Activated CD4-positive, alpha-beta T cell treated with anti-CD3 and anti-CD28 coated beads for 36 hours (primary cell): ENCODE results near the gene TP53RK. TPM values are rescaled to one million over a fixed set of nuclear protein-coding genes. Genes with fewer than 3 reads are reported as not detected.

Source experiments
- ATAC-seq: fragments of 200-7000 bp; cut with Tn5 transposase; one replicate; pipeline ENCODE4 v1.10.0; 2021; ENCODE audit warnings: mild to moderate bottlenecking, moderate library complexity
- CTCF ChIA-PET: fragments of 350-600 bp; sonication (Branson Sonifier 250); formaldehyde crosslinking; loops from one replicate; lab custom pipeline; 2021; ENCODE audit warnings: antibody characterized with exemption; lab: Charles Lee
- POLR2A ChIA-PET: fragments of 350-600 bp; sonication (Branson Sonifier 250); formaldehyde crosslinking; loops from one replicate; lab custom pipeline; 2021; ENCODE audit warnings: antibody characterized with exemption, inconsistent platforms; lab: Charles Lee
- DNase-seq: peaks from one replicate; pipeline ENCODE4 v3.0.0-alpha.2; 2020
- H3K27ac Mint-ChIP-seq: one replicate; pipeline ENCODE4 v1.8.0; 2021; ENCODE audit warnings: mixed read lengths
- H3K27me3 Mint-ChIP-seq: one replicate; pipeline ENCODE4 v1.8.0; 2021; ENCODE audit warnings: mixed read lengths
- H3K36me3 Mint-ChIP-seq: one replicate; pipeline ENCODE4 v1.8.0; 2021; ENCODE audit warnings: low read depth, mixed read lengths
- H3K4me1 Mint-ChIP-seq: one replicate; pipeline ENCODE4 v1.8.0; 2021; ENCODE audit warnings: mixed read lengths
- H3K4me3 Mint-ChIP-seq: one replicate; pipeline ENCODE4 v1.8.0; 2021; ENCODE audit warnings: mild to moderate bottlenecking, moderate library complexity, mixed read lengths
- H3K9me3 Mint-ChIP-seq: one replicate; pipeline ENCODE4 v1.8.0; 2021; ENCODE audit warnings: low read depth, mixed read lengths
- intact Hi-C, 2 experiments: fragments of 100-400 bp; cut with DNase I in 1 of 2; cut with micrococcal nuclease in 1 of 2; formaldehyde crosslinking; loops; one replicate each; pipeline versions ENCODE4 v1.14.2 to v1.15.1; 2022 to 2024; cut with DNase I, micrococcal nuclease
- total RNA-seq, 2 experiments: library from RNA; stranded (reverse); gene quantifications; one replicate each; pipeline ENCODE4 v1.2.3, GENCODE V29; 2021

The TP53RK gene
- total RNA-seq, 2 experiments from 2014 or later: 11.2 to 12.1 TPM

- Mint-ChIP-seq H3K27me3 (peaks cover 33% of the 10 kb centered on the region), H3K27ac (no peak within 1 kb of the TSS), H3K9me3 (no peaks in the 10 kb centered on the region), H3K36me3 (no peaks in the 10 kb centered on the region), H3K4me1 (no peaks in the 10 kb centered on the region), H3K4me3 (no peak within 1 kb of the TSS)
- ChIA-PET POLR2A (no interaction called here), CTCF (interaction anchor here (1.1 kb wide), 1 partner anchor 43 kb away, joined by 3 read pairs; no protein-coding TSS in a partner anchor)
- intact Hi-C loops: no loop called here
- ATAC-seq: no peak
- no peak for DNase-seq
Measured at GRCh38 chr20:46651091-46651962, 37.9 kb downstream of the TP53RK start, which contains the start of gene SLC13A3. Gene SLC13A3, minus strand, starts transcription at chr20:46651459. Its CDS starts 38 bp downstream, at chr20:46651421.

- POLR2A ChIA-PET: no interaction called here
- H3K27me3 Mint-ChIP-seq: peaks cover 33% of the 10 kb centered on the region
Measured at GRCh38 chr20:46650575-46651090, 38.6 kb downstream of the TP53RK start.

GRCh38 chr20:46649965-46650542 lies 39.2 kb downstream of the TP53RK start:
- H3K27ac Mint-ChIP-seq: no peak overlapping the region
- no peak overlapping the region for H3K4me3 Mint-ChIP-seq
- POLR2A ChIA-PET: no interaction called here
- ATAC-seq: no peak
- H3K9me3 Mint-ChIP-seq: no peaks in the 10 kb centered on the region
- CTCF ChIA-PET: interaction anchor here (0.6 to 1.1 kb wide), 3 partner anchors 13 to 44 kb away, joined by 3 to 4 read pairs (median 3); no protein-coding TSS in a partner anchor
- H3K27me3 Mint-ChIP-seq: peaks cover 33% of the 10 kb centered on the region
- no peaks in the 10 kb centered on the region for H3K36me3 Mint-ChIP-seq
- H3K4me1 Mint-ChIP-seq: no peaks in the 10 kb centered on the region
- no peak for DNase-seq
- intact Hi-C loops: no loop called here

More at GRCh38 chr20:46650575-46651090, 38.6 kb downstream of the TP53RK start:
- Mint-ChIP-seq H3K27ac (no peak overlapping the region), H3K36me3 (no peaks in the 10 kb centered on the region), H3K9me3 (no peaks in the 10 kb centered on the region), H3K4me3 (no peak overlapping the region), H3K4me1 (no peaks in the 10 kb centered on the region)
- DNase-seq (no peak), ATAC-seq (no peak)
- CTCF ChIA-PET: interaction anchor here (0.6 to 1.1 kb wide), 2 partner anchors 13 to 44 kb away, joined by 3 to 4 read pairs; no protein-coding TSS in a partner anchor
- intact Hi-C loops: no loop called here

GRCh38 chr20:46649650-46649949 lies 39.6 kb downstream of the TP53RK start:
- H3K27ac Mint-ChIP-seq: no peak overlapping the region
- no peaks in the 10 kb centered on the region for H3K9me3 Mint-ChIP-seq
- ChIA-PET CTCF (interaction anchor here (1.1 kb wide), 2 partner anchors 31 to 34 kb away, joined by 3 read pairs; no protein-coding TSS in a partner anchor), POLR2A (no interaction called here)
- H3K4me3 Mint-ChIP-seq: no peak overlapping the region
- H3K27me3 Mint-ChIP-seq: peaks cover 33% of the 10 kb centered on the region
- no peaks in the 10 kb centered on the region for H3K36me3 Mint-ChIP-seq
- intact Hi-C loops: no loop called here
- no peak for DNase-seq
- H3K4me1 Mint-ChIP-seq: no peaks in the 10 kb centered on the region
- no peak for ATAC-seq

GRCh38 chr20:46648903-46649649 lies 40.2 kb downstream of the TP53RK start:
- POLR2A ChIA-PET: no interaction called here
- no peak for DNase-seq
- no peak overlapping the region for H3K27ac Mint-ChIP-seq
- H3K4me1 Mint-ChIP-seq: no peaks in the 10 kb centered on the region
- no peak for ATAC-seq
- CTCF ChIA-PET: interaction anchor here (0.7 to 1.1 kb wide), 4 partner anchors 15 to 34 kb away, joined by 3 read pairs; no protein-coding TSS in a partner anchor
- H3K4me3 Mint-ChIP-seq: no peak overlapping the region
- intact Hi-C loops: no loop called here
- no peaks in the 10 kb centered on the region for H3K9me3 Mint-ChIP-seq
- H3K36me3 Mint-ChIP-seq: no peaks in the 10 kb centered on the region
- peaks cover 33% of the 10 kb centered on the region for H3K27me3 Mint-ChIP-seq

- Mint-ChIP-seq H3K9me3 (no peaks in the 10 kb centered on the region), H3K36me3 (no peaks in the 10 kb centered on the region)
- CTCF ChIA-PET: interaction anchor here (0.6 kb wide), 1 partner anchor 345 kb away, joined by 3 read pairs; no protein-coding TSS in a partner anchor
Measured at GRCh38 chr20:46647469-46647868, 41.8 kb downstream of the TP53RK start.

GRCh38 chr20:46646659-46647380 lies 42.4 kb downstream of the TP53RK start:
- intact Hi-C loops: no loop called here
- Mint-ChIP-seq H3K27ac (no peak overlapping the region), H3K36me3 (no peaks in the 10 kb centered on the region), H3K9me3 (no peaks in the 10 kb centered on the region), H3K4me1 (no peaks in the 10 kb centered on the region), H3K27me3 (peaks cover 22% of the 10 kb centered on the region), H3K4me3 (no peak overlapping the region)
- ATAC-seq: no peak
- ChIA-PET POLR2A (no interaction called here), CTCF (interaction anchor here (0.6 kb wide), 1 partner anchor 344 kb away, joined by 3 read pairs; no protein-coding TSS in a partner anchor)
- no peak for DNase-seq

More at GRCh38 chr20:46647469-46647868, 41.8 kb downstream of the TP53RK start:
- no peak for ATAC-seq
- H3K4me3 Mint-ChIP-seq: no peak overlapping the region
- POLR2A ChIA-PET: interaction anchor here (0.6 kb wide), 1 partner anchor 23 kb away, joined by 9 read pairs; no protein-coding TSS in a partner anchor
- no peaks in the 10 kb centered on the region for H3K4me1 Mint-ChIP-seq
- H3K27ac Mint-ChIP-seq: no peak overlapping the region
- peaks cover 24% of the 10 kb centered on the region for H3K27me3 Mint-ChIP-seq
- intact Hi-C loops: no loop called here
- no peak for DNase-seq

- no peaks in the 10 kb centered on the region for H3K36me3 Mint-ChIP-seq
- DNase-seq (no peak), ATAC-seq (no peak)
- H3K27ac Mint-ChIP-seq: no peak overlapping the region
- POLR2A ChIA-PET: no interaction called here
- no peaks in the 10 kb centered on the region for H3K4me1 Mint-ChIP-seq
- no peak overlapping the region for H3K4me3 Mint-ChIP-seq
- peaks cover 23% of the 10 kb centered on the region for H3K27me3 Mint-ChIP-seq
- CTCF ChIA-PET: interaction anchor here (0.7 kb wide), 1 partner anchor 13 kb away, joined by 4 read pairs; no protein-coding TSS in a partner anchor
- intact Hi-C loops: no loop called here
- no peaks in the 10 kb centered on the region for H3K9me3 Mint-ChIP-seq
Measured at GRCh38 chr20:46646122-46646521, 43.1 kb downstream of the TP53RK start.

GRCh38 chr20:46644733-46645132 lies 44.5 kb downstream of the TP53RK start:
- DNase-seq: no peak
- Mint-ChIP-seq H3K27me3 (peaks cover 9% of the 10 kb centered on the region), H3K27ac (no peak overlapping the region), H3K36me3 (no peaks in the 10 kb centered on the region), H3K4me1 (no peaks in the 10 kb centered on the region), H3K9me3 (no peaks in the 10 kb centered on the region), H3K4me3 (no peak overlapping the region)
- intact Hi-C loops: no loop called here
- ChIA-PET CTCF (interaction anchor here (0.6 kb wide), 1 partner anchor 12 kb away, joined by 3 read pairs; no protein-coding TSS in a partner anchor), POLR2A (no interaction called here)
- no peak for ATAC-seq

- Mint-ChIP-seq H3K27me3 (peaks cover 6% of the 10 kb centered on the region), H3K36me3 (no peaks in the 10 kb centered on the region), H3K4me1 (no peaks in the 10 kb centered on the region), H3K9me3 (no peaks in the 10 kb centered on the region), H3K27ac (no peak overlapping the region), H3K4me3 (no peak overlapping the region)
- DNase-seq (no peak), ATAC-seq (no peak)
- intact Hi-C loops: no loop called here
- ChIA-PET CTCF (interaction anchor here (0.6 kb wide), 1 partner anchor 11 kb away, joined by 3 read pairs; no protein-coding TSS in a partner anchor), POLR2A (no interaction called here)
Measured at GRCh38 chr20:46644160-46644559, 45.1 kb downstream of the TP53RK start.
